VCaP (cell line): ENCODE data around the gene TNNI3K.

ENCODE experiments used
- H3K27ac ChIP-seq: fragments of 450-650 bp; 2 replicates; pipeline ENCODE4 v1.5.1; 2017
- CTCF ChIP-seq: fragments of 450-650 bp; conservative IDR thresholded peaks from 2 replicates; pipeline ENCODE4 v1.5.1; 2017; ENCODE audit warnings: mild to moderate bottlenecking, moderate library complexity

TNNI3K gene

GRCh38 chr1:74402873-74403272 is 167.7 kb downstream of the TNNI3K start:
- no peak for TF ChIP-seq CTCF
- H3K27ac ChIP-seq: no peak overlapping the region

- no peak for TF ChIP-seq CTCF
- no peak overlapping the region for H3K27ac ChIP-seq
Measured at GRCh38 chr1:74403606-74404005, 168.4 kb downstream of the TNNI3K start.

- H3K27ac ChIP-seq: no peak overlapping the region
- TF ChIP-seq CTCF: no peak
Measured at GRCh38 chr1:74406759-74407158, 171.6 kb downstream of the TNNI3K start.

GRCh38 chr1:74407902-74408301 is 172.7 kb downstream of the TNNI3K start:
- TF ChIP-seq CTCF: no peak
- H3K27ac ChIP-seq: no peak overlapping the region

- no peak overlapping the region for H3K27ac ChIP-seq
- no peak for TF ChIP-seq CTCF
Measured at GRCh38 chr1:74412244-74412643, 177.1 kb downstream of the TNNI3K start.

GRCh38 chr1:74415935-74416334 is 180.7 kb downstream of the TNNI3K start:
- no peak for TF ChIP-seq CTCF
- no peak overlapping the region for H3K27ac ChIP-seq

- no peak overlapping the region for H3K27ac ChIP-seq
- TF ChIP-seq CTCF: no peak
Measured at GRCh38 chr1:74419611-74420010, 184.4 kb downstream of the TNNI3K start.

GRCh38 chr1:74420467-74420866 is 185.3 kb downstream of the TNNI3K start:
- no peak for TF ChIP-seq CTCF
- H3K27ac ChIP-seq: no peak overlapping the region
